ENCODE data around the gene GBGT1.

- no peak for TF ChIP-seq CTCF (IDR thresholded peaks at IDR 0.05)
- TF ChIP-seq SIN3A (IDR thresholded peaks at IDR 0.05; ENCODE audit: borderline replicate concordance, insufficient read depth, low read depth, low read length), result no peak
- no peak for TF ChIP-seq TCF7L2 (IDR thresholded peaks at IDR 0.05; ENCODE audit: low read depth, low read length)
Measured at GRCh38 chr9:133124123-133124906, 39.4 kb downstream of the GBGT1 start.

All from Panc1 (cell line).